ENCODE results near the gene NXPH3.

GRCh38 chr17:49580055-49580721, 4.5 kb downstream of the NXPH3 start:
- TF ChIP-seq MLX (CRISPR knock-in tag; IDR thresholded peaks at IDR 0.05) (no peak), FOSL1 (CRISPR knock-in tag; IDR thresholded peaks at IDR 0.05; ENCODE audit: borderline replicate concordance) (no peak), TGIF2 (CRISPR knock-in tag; IDR thresholded peaks at IDR 0.05) (no peak), JUND (CRISPR knock-in tag; IDR thresholded peaks at IDR 0.05) (no peak), TOPORS (CRISPR knock-in tag; IDR thresholded peaks at IDR 0.05) (no peak), HOXD1 (CRISPR knock-in tag; IDR thresholded peaks at IDR 0.05) (no peak), CTCF (CRISPR knock-in tag; IDR thresholded peaks at IDR 0.05) (no peak), FOXM1 (CRISPR knock-in tag; IDR thresholded peaks at IDR 0.05) (no peak), PREB (CRISPR knock-in tag; IDR thresholded peaks at IDR 0.05) (no peak), CHD2 (IDR thresholded peaks at IDR 0.05; ENCODE audit: low read depth, low read length) (no peak)

Data from HepG2 (cell line).